ENCODE data around the gene RIPPLY2.

RIPPLY2 gene

DNA sequence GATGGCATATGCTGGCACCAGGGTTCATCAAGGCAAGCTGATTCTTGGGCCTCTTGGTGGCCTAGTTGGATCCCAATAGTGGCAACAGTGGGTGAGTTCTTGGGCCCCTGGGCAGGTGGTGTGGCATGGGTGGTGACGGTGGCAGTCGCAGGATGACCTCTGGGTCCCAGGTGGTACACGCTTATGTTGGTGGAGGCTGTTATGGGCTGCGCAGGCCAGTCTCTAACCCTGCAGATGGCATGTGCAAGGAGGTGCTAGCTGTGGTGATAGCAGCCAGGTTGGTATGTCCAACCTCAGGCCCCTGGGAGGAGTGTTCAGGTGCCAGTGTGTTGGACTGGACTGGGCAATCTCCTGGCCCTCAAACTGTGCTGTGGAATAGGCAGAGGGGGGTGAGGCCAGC, 52.5 kb downstream of the RIPPLY2 start:
- DNase-seq (ENCODE audit: low read depth in 2 of 2): no peak

Measured in stimulated activated CD8-positive, alpha-beta memory T cell treated with anti-CD3 and anti-CD28 coated beads, Interleukin-2, amount 100 ng/mL, for 48 hours (primary cell).